ENCODE results near the gene TRPC6.

DNA sequence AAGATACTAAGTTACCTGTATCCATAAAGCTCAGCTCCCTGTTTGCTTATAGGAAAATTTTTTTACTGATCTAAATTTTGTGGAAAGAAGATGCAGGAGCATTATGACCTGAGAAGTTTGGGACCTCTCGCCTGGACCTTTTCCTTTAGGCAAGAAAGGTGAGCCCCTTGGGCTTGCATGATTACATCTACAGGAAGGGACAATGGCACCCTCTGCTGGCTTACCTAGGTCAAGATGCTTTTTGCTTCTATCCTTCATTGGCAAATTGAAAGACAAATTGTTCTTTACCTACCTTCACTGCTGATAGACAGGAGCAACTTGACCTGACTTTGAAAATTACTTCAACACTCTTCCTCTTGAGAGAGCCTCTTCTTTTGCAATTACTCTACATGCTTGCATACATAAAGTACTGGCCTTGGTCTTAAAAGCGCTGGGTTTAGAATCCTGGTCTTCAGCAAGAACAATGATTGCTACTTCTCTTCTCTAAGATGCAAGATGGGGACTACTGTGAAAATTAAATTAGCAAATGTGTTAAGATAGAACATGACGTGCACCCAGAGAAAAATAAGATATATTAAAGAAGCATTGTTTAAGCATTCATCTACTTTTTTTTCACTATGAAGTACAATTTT is 147.2 kb downstream of the TRPC6 start:
- peak; percentile 77 for TF ChIP-seq CTCF (IDR thresholded peaks at IDR 0.05; ENCODE audit: borderline replicate concordance, extremely low read depth, low read length, poor library complexity, severe bottlenecking)
- TF ChIP-seq EZH2 (IDR thresholded peaks at IDR 0.05; ENCODE audit: borderline replicate concordance, low read depth, low read length, severe bottlenecking): no peak

Measured in DND-41 (cell line).